EL (cell line): ENCODE results near the gene GNLY.
"Not testable (repeated sequence)": the region's sequence is repeated elsewhere in the genome, so short reads cannot be mapped to it uniquely, and the experiment has no call there.

ENCODE experiments used
- DNase-seq: peaks from one replicate; pipeline ENCODE4 v3.0.0-alpha.2; 2016

Gene GNLY

GRCh38 chr2:85694052-85695025 is at the start of gene GNLY:
TSS of gene GNLY (plus strand) at chr2:85694358. CDS start at chr2:85694419, 61 bp downstream.
- DNase-seq, result no peak

DNA sequence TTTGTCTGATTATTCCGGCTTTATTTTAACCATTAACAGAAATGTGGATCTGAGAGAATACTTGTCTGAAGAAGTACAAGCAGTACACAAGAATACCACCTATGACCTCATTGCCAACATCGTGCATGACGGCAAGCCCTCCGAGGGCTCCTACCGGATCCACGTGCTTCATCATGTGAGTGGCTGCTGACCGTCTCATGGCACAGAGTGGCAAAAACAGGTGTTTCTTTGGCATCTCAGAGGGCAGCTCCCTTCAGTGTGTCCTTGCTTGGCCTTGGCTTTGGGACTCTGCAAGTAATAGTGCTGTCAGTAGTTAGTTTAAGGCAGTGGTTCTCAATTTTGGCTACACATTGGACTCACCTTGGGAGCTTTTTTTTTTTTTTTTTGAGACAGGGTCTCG is 49.2 kb upstream of the GNLY start:
- DNase-seq, result no peak

DNA sequence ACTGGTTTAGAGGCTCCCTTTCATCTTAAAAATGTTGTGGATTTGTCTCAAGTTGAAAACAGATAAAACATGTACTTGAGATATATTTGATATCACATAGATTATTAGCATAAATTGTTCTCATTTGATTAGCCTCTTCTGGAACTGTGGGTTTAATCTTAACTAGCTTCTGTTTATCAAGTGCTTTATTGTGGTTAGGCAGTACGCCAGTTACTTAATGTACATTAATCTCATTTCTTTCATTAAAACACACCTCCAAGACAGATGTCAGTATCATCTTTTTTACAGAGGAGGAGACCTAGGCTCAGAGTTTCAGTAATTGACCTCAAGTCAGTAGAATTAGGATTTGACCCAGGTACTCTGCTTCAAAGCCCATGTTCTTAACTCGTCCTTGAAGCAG is 48.0 kb upstream of the GNLY start:
- DNase-seq, result no peak

- DNase-seq, result no peak
Observed at GRCh38 chr2:85647823-85648526, 46.2 kb upstream of the GNLY start.

GRCh38 chr2:85648619-85649018 is 45.5 kb upstream of the GNLY start:
- peak; percentile 64 for DNase-seq

- peak; percentile 82 for DNase-seq
Observed at GRCh38 chr2:85649201-85650190, 44.7 kb upstream of the GNLY start.

- DNase-seq, result no peak
Observed at GRCh38 chr2:85650456-85650855, 43.7 kb upstream of the GNLY start.

DNA sequence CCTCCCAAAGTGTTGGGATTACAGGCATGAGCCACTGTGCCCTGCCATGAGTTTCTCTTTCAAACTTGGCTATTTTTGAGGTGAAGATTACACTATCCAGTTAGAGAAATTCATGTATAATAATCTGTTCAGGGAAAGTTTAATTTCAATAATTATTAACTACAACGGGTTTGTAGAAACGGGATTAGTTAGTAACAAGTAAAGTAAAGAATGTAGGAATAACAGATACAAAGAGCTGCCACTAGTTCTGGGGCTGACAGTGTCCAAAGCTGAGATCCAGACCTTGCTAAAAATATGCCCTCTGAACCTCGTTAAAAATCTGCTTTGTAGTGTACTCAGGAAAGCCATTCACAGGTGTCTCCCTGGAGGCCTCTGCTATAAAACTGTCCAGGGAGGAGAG is 43.1 kb upstream of the GNLY start:
- no peak for DNase-seq

GRCh38 chr2:85652056-85652455 is 42.1 kb upstream of the GNLY start:
- DNase-seq, result no peak

DNA sequence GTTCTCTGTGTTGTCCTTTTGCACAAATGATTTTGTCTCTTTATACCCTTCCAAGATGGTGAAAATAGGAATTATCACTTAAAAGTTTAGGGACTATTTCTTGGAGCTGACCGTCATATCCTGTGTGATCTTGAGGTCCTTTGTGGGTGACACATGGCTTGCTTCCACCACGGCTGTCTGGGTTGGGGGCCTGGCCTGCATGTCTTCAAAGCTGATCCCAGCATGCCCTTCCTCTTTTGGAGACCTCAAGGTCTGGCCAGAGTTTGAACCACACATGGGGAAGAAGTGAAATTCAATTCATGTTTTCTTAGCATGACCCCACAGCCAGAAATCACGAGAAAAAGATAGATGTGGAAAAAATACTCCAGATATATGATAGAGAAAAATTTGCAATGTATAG is 40.2 kb upstream of the GNLY start:
- DNase-seq, result no peak

GRCh38 chr2:85655961-85656417 is 38.2 kb upstream of the GNLY start:
- DNase-seq, result peak; percentile 83

- DNase-seq, result peak; percentile 35
Observed at GRCh38 chr2:85656468-85656867, 37.7 kb upstream of the GNLY start.

- DNase-seq, result not testable (repeated sequence)
Observed at GRCh38 chr2:85657399-85657798, 36.8 kb upstream of the GNLY start.

DNA sequence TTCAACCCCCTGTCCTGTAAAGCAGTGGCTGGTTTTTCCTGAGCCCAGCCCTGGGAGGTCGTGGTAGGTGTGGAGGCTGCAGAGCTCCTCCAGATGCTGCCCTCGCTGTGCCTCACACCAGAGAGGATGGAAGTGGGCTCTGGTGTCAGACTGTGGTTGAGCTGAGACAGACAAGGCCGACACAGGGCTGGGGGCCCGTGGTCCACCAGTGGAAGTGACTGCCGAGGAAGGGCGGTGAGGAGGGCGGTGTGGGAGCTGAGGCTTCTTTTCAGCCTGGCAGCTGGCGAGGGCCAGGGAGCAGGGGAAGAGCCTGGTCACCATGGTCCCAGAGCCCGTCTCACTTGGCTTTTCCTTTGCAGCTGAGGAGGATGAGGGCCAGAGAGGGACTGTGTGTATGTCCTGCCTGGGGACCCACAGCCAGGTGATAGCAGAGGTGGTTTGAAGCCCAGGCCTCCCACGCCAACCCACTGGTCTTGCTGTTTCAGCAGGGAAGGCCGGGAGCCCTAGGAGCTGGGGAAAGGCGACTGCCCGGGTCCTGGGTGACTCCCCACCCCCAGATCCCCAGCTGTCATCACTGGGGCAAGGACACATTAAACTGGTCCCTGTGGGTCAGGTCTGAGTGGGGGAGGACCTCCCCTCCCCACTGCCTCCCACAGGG is 34.7 kb upstream of the GNLY start:
- DNase-seq, result no peak

DNA sequence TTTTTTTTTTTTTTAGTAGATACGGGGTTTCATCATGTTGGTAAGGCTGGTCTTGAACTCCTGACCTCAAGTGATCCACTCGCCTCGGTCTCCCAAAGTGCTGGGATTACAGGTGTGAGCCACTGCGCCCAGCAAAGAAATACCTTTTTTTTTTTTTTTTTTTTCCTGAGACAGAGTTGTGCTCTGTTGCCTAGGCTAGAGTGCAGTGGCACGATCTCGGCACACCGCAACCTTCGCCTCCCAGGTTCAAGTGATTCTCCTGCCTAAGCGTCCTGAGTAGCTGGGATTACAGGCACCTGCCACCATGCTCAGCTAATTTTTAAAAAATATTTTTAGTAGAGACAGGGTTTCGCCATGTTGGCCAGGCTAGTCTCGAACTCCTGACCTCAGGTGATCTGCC is 33.9 kb upstream of the GNLY start:
- DNase-seq, result not testable (repeated sequence)

DNA sequence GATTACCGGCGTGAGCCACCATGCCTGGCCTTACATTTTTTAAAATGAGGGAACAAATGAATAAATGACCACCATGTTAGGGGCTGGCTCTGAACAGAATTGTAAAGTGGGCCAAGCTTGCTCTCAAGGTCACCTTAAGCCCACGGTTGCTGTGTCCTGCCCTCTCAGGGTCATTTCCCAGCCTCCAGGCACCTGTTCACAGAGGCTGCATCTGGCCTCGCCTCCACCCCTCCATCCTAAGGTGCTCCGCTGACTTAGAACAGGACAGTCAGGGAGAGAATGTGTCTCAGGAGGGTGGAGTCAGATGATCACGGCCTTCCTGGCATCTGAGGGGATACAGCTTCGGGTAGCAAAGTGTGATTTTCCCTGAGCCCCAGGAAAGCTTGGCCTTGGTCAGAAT is 33.4 kb upstream of the GNLY start:
- no peak for DNase-seq

- DNase-seq, result no peak
Observed at GRCh38 chr2:85661139-85661858, 32.9 kb upstream of the GNLY start.

DNA sequence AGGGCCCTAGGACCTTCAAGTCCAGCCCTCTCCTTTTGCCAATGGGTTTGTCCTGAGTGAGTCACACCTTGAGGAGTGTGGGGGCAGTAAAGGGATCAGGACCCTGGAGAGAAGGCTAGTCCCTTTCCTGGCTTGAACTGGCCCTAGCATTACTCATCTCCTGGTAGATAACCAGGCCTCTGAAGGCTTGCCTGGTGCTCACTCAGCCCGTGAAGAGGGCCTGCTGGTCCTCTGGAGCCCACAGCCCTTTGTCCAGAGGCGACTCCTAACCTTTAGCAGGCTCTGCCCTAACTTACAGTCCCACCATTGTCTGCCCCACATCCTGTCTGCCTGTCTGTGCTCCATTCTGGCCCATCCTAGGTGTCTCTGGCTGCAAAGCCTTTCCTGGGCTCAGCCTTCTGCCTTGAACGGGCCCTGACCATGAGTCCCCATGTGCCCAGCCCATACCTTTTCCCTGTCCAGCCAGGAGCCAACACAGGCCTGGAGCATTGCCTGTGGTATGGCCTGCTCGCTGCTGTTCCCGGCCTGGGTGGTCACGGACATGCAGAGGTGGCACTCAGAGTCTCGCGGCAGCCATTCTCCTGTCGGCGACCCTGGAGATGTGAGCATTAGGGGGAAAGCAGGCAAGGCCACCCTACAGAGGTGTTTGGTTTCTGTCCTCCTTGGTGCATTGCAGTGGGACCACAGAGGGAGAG is 31.1 kb upstream of the GNLY start:
- peak; percentile 96 for DNase-seq

DNA sequence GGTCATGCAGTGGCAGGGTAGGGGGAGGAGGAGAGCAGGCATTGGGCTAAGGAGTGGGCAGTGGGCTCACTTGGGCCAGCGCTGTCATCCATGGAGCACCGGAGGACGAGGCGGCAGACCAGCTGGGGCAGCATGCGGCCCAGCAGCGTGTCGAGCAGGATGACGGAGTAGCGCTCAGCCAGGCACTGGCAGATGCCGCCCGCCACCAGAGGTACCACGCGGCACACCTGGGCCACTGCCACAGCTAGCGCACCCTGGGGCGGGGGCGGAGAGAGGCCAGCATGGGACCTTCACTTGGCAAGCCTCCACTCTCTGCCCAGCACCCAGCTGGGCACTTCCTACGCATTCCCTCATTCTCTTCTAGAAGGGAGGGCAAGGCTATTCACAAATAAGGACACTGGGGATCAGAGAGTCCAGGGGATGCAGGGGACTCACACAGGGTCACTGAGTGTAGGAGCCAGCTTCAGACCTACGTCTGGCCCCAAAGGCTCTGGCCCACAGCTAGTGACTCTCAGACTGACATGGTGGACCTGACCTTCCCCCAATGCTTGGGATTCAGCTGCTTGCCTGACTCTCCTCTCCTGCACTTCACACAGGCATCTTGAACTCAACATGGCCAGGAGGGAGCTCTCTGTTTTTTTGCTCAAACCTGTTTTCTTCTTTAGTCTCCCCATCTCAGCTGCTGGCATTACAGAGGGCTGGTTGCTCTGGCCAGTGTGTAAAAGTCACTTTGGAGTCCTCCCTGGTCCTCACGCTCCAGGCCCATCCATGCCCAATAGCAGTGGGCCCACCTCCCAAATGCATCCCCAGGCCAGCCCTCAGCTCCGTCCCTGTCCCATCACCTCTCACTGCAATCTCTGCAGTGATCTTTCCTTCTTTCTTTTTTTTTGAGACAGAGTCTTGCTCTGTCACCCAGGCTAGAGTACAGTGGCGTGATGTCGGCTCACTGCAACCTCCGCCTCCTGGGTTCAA is 30.3 kb upstream of the GNLY start:
- DNase-seq, result no peak
